Smooth muscle cell (in vitro differentiated cells): Measurements from ENCODE around the gene FKBP3. TPM values are rescaled to one million over a fixed set of nuclear protein-coding genes. Genes with fewer than 3 reads are reported as not detected.

Experiments
- DNase-seq: peaks from one replicate; lab custom pipeline; 2025; ENCODE audit not compliant: unreplicated experiment; lab: John Stamatoyannopoulos, UW
- H2AFZ ChIP-seq: fragments of 200-600 bp; sonication (generic); 2 replicates; pipeline ENCODE4 v1.6.0; 2016; ENCODE audit warnings: antibody characterized with exemption, low read depth, mild to moderate bottlenecking
- H3F3A ChIP-seq: fragments of 200-600 bp; sonication (generic); 2 replicates; pipeline ENCODE4 v1.6.0; 2017; ENCODE audit warnings: antibody characterized with exemption, low read depth
- H3K27ac ChIP-seq: fragments of 200-600 bp; sonication (generic); 2 replicates; pipeline ENCODE4 v1.5.1; 2016; ENCODE audit warnings: low read depth, mild to moderate bottlenecking
- H3K27me3 ChIP-seq: fragments of 200-600 bp; sonication (generic); 2 replicates; pipeline ENCODE4 v1.6.1; 2016; ENCODE audit warnings: low read depth, mild to moderate bottlenecking
- H3K36me3 ChIP-seq: fragments of 200-600 bp; sonication (generic); 2 replicates; pipeline ENCODE4 v1.5.1; 2016; ENCODE audit warnings: low read depth
- H3K4me1 ChIP-seq: fragments of 200-600 bp; sonication (generic); 2 replicates; pipeline ENCODE4 v1.5.1; 2016; ENCODE audit warnings: low read depth
- H3K4me2 ChIP-seq: fragments of 200-600 bp; sonication (generic); 2 replicates; pipeline ENCODE4 v1.6.0; 2016; ENCODE audit warnings: mild to moderate bottlenecking
- H3K4me3 ChIP-seq: fragments of 200-600 bp; sonication (generic); 2 replicates; pipeline ENCODE4 v1.5.1; 2016; ENCODE audit warnings: mild to moderate bottlenecking
- H3K79me2 ChIP-seq: fragments of 200-600 bp; sonication (generic); 2 replicates; pipeline ENCODE4 v1.6.0; 2016; ENCODE audit warnings: low read depth, mild to moderate bottlenecking
- H3K9ac ChIP-seq: fragments of 200-600 bp; sonication (generic); 2 replicates; pipeline ENCODE4 v1.6.0; 2016; ENCODE audit warnings: low read depth
- H3K9me3 ChIP-seq: fragments of 200-600 bp; sonication (generic); replicated peaks from 2 replicates; pipeline ENCODE4 v1.5.1; 2016; ENCODE audit warnings: low read depth
- H4K20me1 ChIP-seq: fragments of 200-600 bp; sonication (generic); 2 replicates; pipeline ENCODE4 v1.6.0; 2016; ENCODE audit warnings: low read depth
- CTCF ChIP-seq: fragments of 200-600 bp; sonication (generic); IDR thresholded peaks from 2 replicates; pipeline ENCODE4 v1.5.1; 2017; ENCODE audit warnings: borderline replicate concordance, mild to moderate bottlenecking, antibody characterized with exemption; ENCODE audit not compliant: insufficient read depth, poor library complexity, severe bottlenecking
- WGBS: methylation state at CpG from one replicate; pipeline ENCODE4 v1.1.7; 2016; ENCODE audit warnings: low lambda C conversion rate; 5-methylcytosine and 5-hydroxymethylcytosine counted together
- polyA plus RNA-seq: library from polyadenylated mRNA; unstranded; fragments of >200 nt; fragmentation: Nextera tagmentation; extraction: Ambion mirVana; gene quantifications from 2 replicates; pipeline ENCODE4 v1.2.1, GENCODE V29; 2016
- total RNA-seq: library from RNA; depleted of rRNA; stranded (reverse); fragments of >200 nt; gene quantifications from 2 replicates; pipeline ENCODE4 v1.2.3, GENCODE V29; 2014

FKBP3 gene
- total and polyA plus RNA-seq, 2 experiments from 2014 or later = 43.9 to 123 TPM

- Histone ChIP-seq H2AFZ (no peak overlapping the region), H3K27ac (no peak overlapping the region), H3K4me3 (no peak overlapping the region), H3K79me2 (peaks cover 16% of the 10 kb centered on the region), H4K20me1 (no peaks in the 10 kb centered on the region), H3K4me2 (no peak overlapping the region), H3F3A (no peaks in the 10 kb centered on the region), H3K9me3 (no peaks in the 10 kb centered on the region), H3K36me3 (peaks cover 7% of the 10 kb centered on the region), H3K4me1 (no peaks in the 10 kb centered on the region), H3K9ac (no peak overlapping the region), H3K27me3 (no peaks in the 10 kb centered on the region)
- TF ChIP-seq CTCF = no peak
- DNase-seq = no peak
- 95% methylated on average over 3 of the region's 3 CpGs for WGBS
Observed at GRCh38 chr14:45123271-45123670, 11.0 kb downstream of the FKBP3 start.

- Histone ChIP-seq H3K4me2 (no peak overlapping the region), H3K27me3 (no peaks in the 10 kb centered on the region), H3K4me1 (no peaks in the 10 kb centered on the region), H3F3A (no peaks in the 10 kb centered on the region), H3K27ac (no peak overlapping the region), H3K36me3 (peaks cover 15% of the 10 kb centered on the region), H4K20me1 (peaks cover 2% of the 10 kb centered on the region), H3K79me2 (peaks cover 7% of the 10 kb centered on the region), H3K4me3 (no peak overlapping the region), H2AFZ (no peak overlapping the region), H3K9me3 (no peaks in the 10 kb centered on the region), H3K9ac (no peak overlapping the region)
- no peak for DNase-seq
- WGBS = 92% methylated on average over 1 of the region's 1 CpG
- no peak for TF ChIP-seq CTCF
Observed at GRCh38 chr14:45120096-45120495, 14.2 kb downstream of the FKBP3 start.

- 97% methylated on average over 6 of the region's 6 CpGs for WGBS
- Histone ChIP-seq H3K9me3 (no peaks in the 10 kb centered on the region), H3K4me2 (no peak overlapping the region), H2AFZ (no peak overlapping the region), H3K79me2 (peaks cover 3% of the 10 kb centered on the region), H3K27me3 (no peaks in the 10 kb centered on the region), H4K20me1 (peaks cover 2% of the 10 kb centered on the region), H3F3A (peaks cover 9% of the 10 kb centered on the region), H3K27ac (no peak overlapping the region), H3K4me1 (no peaks in the 10 kb centered on the region), H3K36me3 (peaks cover 19% of the 10 kb centered on the region), H3K4me3 (no peak overlapping the region), H3K9ac (no peak overlapping the region)
- no peak for DNase-seq
- TF ChIP-seq CTCF = no peak
Observed at GRCh38 chr14:45118594-45118993, 15.7 kb downstream of the FKBP3 start.

- no peaks in the 10 kb centered on the region for H3K27me3 ChIP-seq
- no peak overlapping the region for H2AFZ ChIP-seq
- no peak overlapping the region for H3K4me2 ChIP-seq
- peaks cover 25% of the 10 kb centered on the region for H3K36me3 ChIP-seq
- no peak overlapping the region for H3K4me3 ChIP-seq
- H3K9me3 ChIP-seq = no peaks in the 10 kb centered on the region
- H4K20me1 ChIP-seq = peaks cover 2% of the 10 kb centered on the region
- no peaks in the 10 kb centered on the region for H3K4me1 ChIP-seq
- H3K27ac ChIP-seq = peak overlapping the region; percentile 24
- no peak overlapping the region for H3K9ac ChIP-seq
- peaks cover 9% of the 10 kb centered on the region for H3K79me2 ChIP-seq
- H3F3A ChIP-seq = peaks cover 15% of the 10 kb centered on the region
- no peak for TF ChIP-seq CTCF
- WGBS = 93% methylated on average over 3 of the region's 3 CpGs
- no peak for DNase-seq
Observed at GRCh38 chr14:45114327-45114726, 20.0 kb downstream of the FKBP3 start.
